GM21786 (cell line): ENCODE results near the gene SHQ1.
"Not testable (repeated sequence)": the region's sequence is repeated elsewhere in the genome, so short reads cannot be mapped to it uniquely, and the experiment has no call there.

ENCODE experiments used
- ATAC-seq: cut with Tn5 transposase; IDR thresholded peaks from one replicate; pipeline ENCODE4 v1.9.1; 2021; ENCODE audit not compliant: unreplicated experiment

SHQ1 gene

DNA sequence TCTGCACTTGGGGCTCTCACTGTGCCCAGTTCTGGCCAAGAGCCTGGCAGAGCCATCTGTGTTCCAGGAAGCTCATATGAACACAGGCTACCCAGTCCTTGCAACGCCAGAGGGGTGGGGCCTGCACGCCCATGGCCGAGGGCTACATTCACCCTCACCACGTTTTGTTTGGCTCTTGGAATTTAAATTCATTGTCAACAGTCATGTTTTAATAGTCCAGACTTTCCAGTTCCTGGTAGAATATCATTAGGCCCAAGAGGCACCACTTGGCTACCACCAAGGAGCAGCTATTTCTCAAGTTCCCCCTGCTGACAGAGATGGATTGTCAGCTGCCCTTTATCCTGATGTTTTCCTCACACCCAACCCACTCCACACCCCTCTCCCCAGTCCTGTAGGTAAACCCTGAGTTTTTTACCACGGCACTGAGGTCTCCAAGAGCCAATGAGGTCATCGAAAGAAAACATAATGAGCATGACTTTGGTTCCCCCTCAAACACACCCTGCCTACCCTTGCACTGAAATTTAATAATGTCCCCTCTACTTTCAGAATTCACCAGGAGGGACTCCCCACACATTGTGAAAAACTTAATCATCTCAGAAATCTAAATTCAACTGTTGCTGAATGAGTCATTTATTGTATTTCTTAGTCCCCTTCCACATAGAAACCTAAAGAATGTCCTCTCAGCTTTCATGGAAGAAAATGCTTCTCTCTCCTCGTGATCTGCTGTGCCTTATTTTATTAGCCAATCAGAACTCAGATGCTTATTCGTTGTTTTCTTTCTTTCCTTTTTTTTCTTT is 125.1 kb downstream of the SHQ1 start:
- no peak for ATAC-seq

DNA sequence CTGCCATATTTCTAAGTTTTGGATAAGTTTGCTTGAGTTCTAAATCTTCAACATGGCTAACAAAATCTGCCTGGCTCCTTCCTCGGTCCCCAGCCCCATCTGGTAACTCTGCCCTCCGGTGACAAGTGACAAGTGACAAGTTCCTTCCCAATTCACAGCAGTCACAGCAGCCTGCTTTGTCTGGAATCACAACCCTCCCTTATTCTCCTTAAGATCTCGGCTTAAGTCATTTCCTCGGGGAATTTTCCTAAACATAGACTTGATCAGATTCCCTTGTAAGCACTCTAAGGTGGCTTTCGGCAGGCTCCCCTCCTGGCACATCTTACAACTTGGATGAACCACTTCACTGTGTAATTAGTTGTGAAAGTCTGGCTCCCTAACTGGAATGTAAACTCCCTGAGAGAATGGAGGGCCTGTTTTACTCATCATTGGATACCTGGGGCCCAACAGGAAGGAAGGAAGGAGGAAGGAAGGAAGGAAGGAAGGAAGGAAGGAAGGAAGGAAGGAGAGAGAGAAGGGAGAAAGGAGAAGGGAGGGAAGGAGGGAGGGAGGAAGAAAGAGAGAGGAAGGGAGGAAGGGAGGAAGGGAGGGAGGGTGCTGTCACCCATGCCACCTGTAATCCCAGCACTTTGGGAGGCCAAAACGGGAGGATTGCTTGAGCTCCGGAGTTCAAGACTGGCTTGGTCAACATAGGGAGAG is 126.4 kb downstream of the SHQ1 start:
- no peak for ATAC-seq

DNA sequence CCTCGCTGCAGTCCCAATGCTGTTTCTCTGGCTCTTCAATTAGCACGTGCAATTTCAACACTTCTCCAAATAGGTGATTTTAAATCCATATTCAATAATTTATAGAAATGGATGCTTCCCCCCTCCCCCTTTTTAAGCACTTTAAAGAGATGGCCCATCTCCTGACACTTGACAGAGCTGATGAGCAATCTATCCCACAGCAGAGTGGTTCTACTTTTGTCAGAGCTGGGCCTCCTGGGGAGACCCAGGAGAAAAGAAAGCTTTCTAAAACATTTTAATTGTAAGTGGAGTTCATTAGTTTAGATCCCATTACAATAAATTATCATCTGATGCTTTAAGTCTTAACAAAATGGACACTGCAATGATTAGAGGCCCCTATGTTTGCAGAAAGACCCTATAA is 127.7 kb downstream of the SHQ1 start:
- ATAC-seq, result no peak

DNA sequence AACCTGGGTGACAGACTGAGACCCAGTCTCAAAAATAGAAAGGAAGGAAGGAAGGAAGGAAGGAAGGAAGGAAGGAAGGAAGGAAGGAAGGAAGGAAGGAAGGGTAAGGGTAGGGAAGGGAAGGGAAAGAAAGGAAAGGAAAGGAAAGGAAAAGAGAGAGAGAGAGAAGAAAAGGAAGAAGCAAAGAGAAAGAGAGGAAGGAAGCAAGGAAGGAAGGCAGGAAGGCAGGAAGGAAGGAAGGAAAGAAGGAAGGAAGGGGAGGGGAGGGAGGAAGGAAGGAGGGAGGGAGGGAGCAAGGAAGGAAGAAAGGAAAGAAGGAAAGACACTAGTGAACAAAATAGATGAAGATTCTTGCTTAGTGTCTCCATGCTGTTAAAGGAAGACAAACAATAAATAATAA is 129.1 kb downstream of the SHQ1 start:
- no peak for ATAC-seq

DNA sequence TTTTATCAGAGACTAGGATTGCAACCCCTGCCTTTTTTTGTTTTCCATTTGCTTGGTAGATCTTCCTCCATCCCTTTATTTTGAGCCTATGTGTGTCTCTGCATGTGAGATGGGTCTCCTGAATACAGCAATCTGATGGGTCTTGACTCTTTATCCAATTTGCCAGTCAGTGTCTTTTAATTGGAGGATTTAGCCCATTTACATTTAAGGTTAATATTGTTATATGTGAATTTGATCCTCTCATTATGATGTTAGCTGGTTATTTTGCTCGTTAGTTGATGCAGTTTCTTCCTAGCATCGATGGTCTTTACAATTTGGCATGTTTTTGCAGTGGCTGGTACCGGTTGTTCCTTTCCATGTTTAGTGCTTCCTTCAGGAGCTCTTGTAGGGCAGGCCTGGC is 134.1 kb downstream of the SHQ1 start:
- not testable (repeated sequence) for ATAC-seq

DNA sequence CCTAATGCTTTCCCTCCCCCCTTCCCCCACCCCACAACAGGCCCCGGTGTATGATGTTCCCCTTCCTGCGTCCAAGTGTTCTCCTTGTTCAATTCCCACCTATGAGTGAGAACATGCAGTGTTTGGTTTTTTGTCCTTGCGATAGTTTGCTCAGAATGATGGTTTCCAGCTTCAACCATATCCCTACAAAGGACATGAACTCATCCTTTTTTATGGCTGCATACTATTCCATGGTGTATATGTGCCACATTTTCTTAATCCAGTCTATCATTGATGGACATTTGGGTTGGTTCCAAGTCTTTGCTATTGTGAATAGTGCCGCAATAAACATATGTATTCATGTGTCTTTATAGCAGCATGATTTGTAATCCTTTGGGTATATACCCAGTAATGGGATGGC is 137.8 kb downstream of the SHQ1 start:
- not testable (repeated sequence) for ATAC-seq

DNA sequence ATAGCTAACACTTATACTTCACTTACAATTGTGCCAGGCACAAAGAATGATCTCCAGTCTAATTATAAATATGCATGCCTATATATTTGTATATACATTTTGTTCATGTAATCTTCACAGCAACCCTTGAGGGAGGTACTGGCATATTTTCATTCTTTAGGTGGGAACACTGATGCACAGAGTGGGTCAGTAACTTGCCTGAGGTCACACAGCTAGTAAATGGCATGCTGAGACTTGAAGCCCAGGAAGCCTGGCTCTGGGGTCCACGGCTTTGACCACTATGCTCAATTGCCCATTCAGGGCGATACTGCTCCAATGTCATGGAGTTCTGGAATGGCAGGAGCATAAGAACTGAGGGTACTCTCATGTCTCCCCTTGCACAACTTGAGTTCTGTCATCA is 139.8 kb downstream of the SHQ1 start:
- ATAC-seq, result no peak

DNA sequence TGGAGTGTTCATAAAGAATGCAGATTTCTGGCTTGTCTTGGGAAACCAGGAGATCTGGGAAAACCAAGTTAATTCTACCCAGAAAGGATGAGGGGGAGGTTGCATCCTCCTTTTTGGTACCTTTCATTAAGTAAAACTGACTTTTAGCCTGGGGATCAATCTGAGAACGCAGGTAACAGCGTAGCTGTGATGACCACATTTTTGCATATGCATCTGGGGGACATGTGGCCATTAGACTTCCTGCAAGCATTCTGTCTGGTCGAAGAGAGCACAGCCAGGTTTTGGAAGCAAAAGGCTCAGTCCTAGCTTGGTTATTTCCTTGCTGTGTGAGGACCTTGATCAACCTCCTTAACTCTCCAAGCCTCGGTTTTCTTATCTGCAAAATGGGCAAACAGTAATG is 145.2 kb downstream of the SHQ1 start:
- ATAC-seq, result no peak

DNA sequence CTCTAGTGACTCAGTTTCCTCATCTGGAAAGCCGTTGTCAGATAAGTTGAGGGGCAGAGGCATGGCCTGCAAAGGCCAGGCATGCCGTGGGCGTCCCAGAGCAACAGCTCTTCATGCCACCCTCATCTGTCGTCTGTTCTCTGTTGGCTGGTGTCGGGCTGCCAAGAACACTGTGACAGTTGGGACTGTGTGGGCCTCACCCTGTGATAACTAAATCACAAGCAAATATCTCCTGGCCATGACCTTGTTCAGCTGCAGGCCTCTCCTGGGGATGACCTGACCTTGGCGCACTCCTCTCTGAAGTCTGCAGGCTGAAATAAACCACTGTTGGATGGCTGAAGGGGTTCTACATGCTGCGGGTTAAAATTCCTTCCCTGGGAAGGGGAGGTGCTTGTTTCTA is 145.9 kb downstream of the SHQ1 start:
- no peak for ATAC-seq

DNA sequence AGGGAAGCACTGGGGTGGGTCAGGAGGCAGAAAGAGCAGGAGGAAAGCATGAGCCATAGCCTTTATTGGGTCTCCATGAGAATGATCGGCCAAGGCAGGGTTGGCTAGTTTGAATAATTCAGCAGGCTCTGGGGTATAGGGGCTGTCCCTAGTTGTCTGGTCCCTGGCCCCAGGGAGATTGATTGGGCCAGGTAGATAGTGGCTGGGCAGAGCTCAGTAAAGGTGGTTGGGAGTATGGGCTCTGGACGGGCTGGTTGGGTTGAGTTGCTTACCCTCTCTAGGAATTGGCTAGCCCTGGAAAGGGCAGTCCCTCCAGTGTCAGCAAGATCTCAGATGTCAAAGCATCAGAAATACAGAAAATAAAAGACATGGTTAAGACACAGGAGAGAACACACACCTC is 148.1 kb downstream of the SHQ1 start:
- no peak for ATAC-seq

DNA sequence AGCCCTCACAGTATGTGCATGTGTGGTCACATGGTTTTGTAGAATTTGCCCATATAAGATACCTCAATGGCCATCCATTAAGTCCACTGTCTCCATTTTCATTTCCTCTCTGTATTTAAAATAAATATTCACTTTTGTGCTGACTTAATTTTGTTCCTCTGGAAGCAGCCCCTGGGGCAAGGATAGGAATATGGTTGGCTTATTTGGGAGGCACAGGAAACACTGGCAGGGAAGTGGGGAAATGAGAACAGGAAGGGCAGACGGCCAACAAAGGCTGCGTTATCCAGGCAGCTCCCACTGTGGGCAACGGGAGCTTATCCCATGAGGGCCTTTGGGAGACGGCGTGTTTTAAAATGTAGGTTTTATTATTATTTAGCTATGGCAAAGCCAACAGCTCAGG is 148.6 kb downstream of the SHQ1 start:
- no peak for ATAC-seq
